SK-N-SH (cell line): ENCODE measurements around the gene OPCML. TPM values are rescaled to one million over a fixed set of nuclear protein-coding genes. Genes with fewer than 3 reads are reported as not detected.

ENCODE experiments used
- CTCF ChIA-PET: fragments of 300-600, 350-600 bp; formaldehyde crosslinking; extraction: SDS; loops from one replicate; lab custom pipeline; 2021; lab: Yijun Ruan, JAX
- POLR2A ChIA-PET: fragments of 350-600 bp; sonication (Branson Sonifier 250); formaldehyde crosslinking; extraction: SDS; loops from one replicate; lab custom pipeline; 2020; ENCODE audit warnings: antibody characterized with exemption, inconsistent platforms; lab: Yijun Ruan, JAX
- DNase-seq: peaks from one replicate; pipeline ENCODE4 v3.0.0; 2012
- H2AFZ ChIP-seq: fragments of 200-600 bp; sonication (generic); 2 replicates; pipeline ENCODE4 v1.8.1; 2016; ENCODE audit warnings: antibody characterized with exemption, mild to moderate bottlenecking, low read depth
- H3F3A ChIP-seq: fragments of 200-600 bp; sonication (generic); replicated peaks from 2 replicates; pipeline ENCODE3; 2016; ENCODE audit warnings: antibody characterized with exemption, mild to moderate bottlenecking; ENCODE audit not compliant: insufficient read depth
- H3K27ac ChIP-seq, 2 experiments: fragments of 200-500 bp in 1 of 2; fragments of 200-600 bp in 1 of 2; sonication (Bioruptor generic) in 1 of 2; sonication (generic), shearing (Covaris generic) in 1 of 2; 2 replicates each; pipeline versions ENCODE4 v1.5.1 to v1.6.1; 2014 to 2016; ENCODE audit warnings: low read depth in 2 of 2, inconsistent platforms in 1 of 2, low read length in 1 of 2, mild to moderate bottlenecking in 1 of 2, mixed read lengths in 1 of 2
- H3K27me3 ChIP-seq: fragments of 200-600 bp; sonication (generic), shearing (Covaris generic); 2 replicates; pipeline ENCODE4 v1.6.1; 2016; ENCODE audit warnings: mixed run types; ENCODE audit not compliant: insufficient read depth
- H3K36me3 ChIP-seq, 2 experiments: fragments of 200-500 bp in 1 of 2; fragments of 200-600 bp in 1 of 2; sonication (Bioruptor generic) in 1 of 2; sonication (generic) in 1 of 2; replicated peaks in 1 of 2; 2 replicates each; pipeline versions ENCODE3 to v1.5.1; 2014 to 2016; ENCODE audit warnings: low read length in 1 of 2, mild to moderate bottlenecking in 1 of 2; ENCODE audit not compliant: insufficient read depth in 2 of 2, control insufficient read depth in 1 of 2
- H3K4me1 ChIP-seq, 2 experiments: fragments of 200-500 bp in 1 of 2; fragments of 200-600 bp in 1 of 2; sonication (Bioruptor generic) in 1 of 2; sonication (generic), shearing (Covaris generic) in 1 of 2; 2 replicates each; pipeline versions ENCODE4 v1.5.1 to v1.6.1; 2014 to 2016; ENCODE audit warnings: low read depth in 1 of 2, low read length in 1 of 2, mixed run types in 1 of 2; ENCODE audit not compliant: insufficient read depth in 2 of 2, control insufficient read depth in 1 of 2
- H3K4me2 ChIP-seq: fragments of 200-600 bp; sonication (generic), shearing (Covaris generic); 2 replicates; pipeline ENCODE4 v1.6.1; 2017; ENCODE audit warnings: mixed run types
- H3K4me3 ChIP-seq, 2 experiments: fragments of 200-500 bp in 1 of 2; fragments of 200-600 bp in 1 of 2; sonication (Bioruptor generic) in 1 of 2; sonication (generic), shearing (Covaris generic) in 1 of 2; 2 replicates each; pipeline versions ENCODE4 v1.5.1 to v1.8.1; 2014 to 2016; ENCODE audit warnings: low read depth in 2 of 2, inconsistent platforms in 1 of 2, low read length in 1 of 2, mild to moderate bottlenecking in 1 of 2, mixed read lengths in 1 of 2, moderate library complexity in 1 of 2
- H3K79me2 ChIP-seq: fragments of 200-600 bp; sonication (generic); 2 replicates; pipeline ENCODE4 v1.8.1; 2017; ENCODE audit warnings: mild to moderate bottlenecking; ENCODE audit not compliant: insufficient read depth
- H3K9ac ChIP-seq: fragments of 200-600 bp; sonication (generic); 2 replicates; pipeline ENCODE4 v1.6.1; 2017; ENCODE audit warnings: mixed run types
- H3K9me2 ChIP-seq: fragments of 200-600 bp; sonication (generic); 2 replicates; pipeline ENCODE4 v1.6.1; 2017; ENCODE audit warnings: mixed run types
- H3K9me3 ChIP-seq: fragments of 200-600 bp; sonication (generic); 2 replicates; pipeline ENCODE4 v1.6.1; 2017; ENCODE audit warnings: mixed run types, mild to moderate bottlenecking, moderate library complexity
- H4K20me1 ChIP-seq: fragments of 200-600 bp; sonication (generic); 2 replicates; pipeline ENCODE4 v1.6.1; 2017; ENCODE audit warnings: mild to moderate bottlenecking, mixed run types; ENCODE audit not compliant: insufficient read depth
- CHD2 ChIP-seq: fragments of 150-350 bp; IDR thresholded peaks from 2 replicates; pipeline ENCODE4 v1.6.1; 2018; ENCODE audit warnings: low read length; ENCODE audit not compliant: partially characterized antibody
- EP300 ChIP-seq, 2 experiments: IDR thresholded peaks; 2 replicates each; pipeline versions ENCODE4 v1.4.0 to v1.6.1; 2012; ENCODE audit warnings: borderline replicate concordance in 1 of 2, low read depth in 1 of 2, low read length in 1 of 2
- FOXM1 ChIP-seq: IDR thresholded peaks from 2 replicates; pipeline ENCODE4 v1.4.0; 2012; ENCODE audit warnings: low read depth, mild to moderate bottlenecking
- GABPA ChIP-seq: IDR thresholded peaks from 2 replicates; pipeline ENCODE4 v1.4.0; 2012; ENCODE audit warnings: low read depth, mild to moderate bottlenecking
- MXI1 ChIP-seq: IDR thresholded peaks from 2 replicates; pipeline ENCODE4 v1.6.1; 2012; ENCODE audit warnings: mild to moderate bottlenecking, low read depth, low read length, improper control_type of control experiment
- RXRA ChIP-seq: IDR thresholded peaks from 2 replicates; pipeline ENCODE4 v1.4.0; 2012; ENCODE audit warnings: low read depth, mild to moderate bottlenecking, borderline replicate concordance
- TCF12 ChIP-seq: IDR thresholded peaks from 2 replicates; pipeline ENCODE4 v1.4.0; 2012
- USF1 ChIP-seq: IDR thresholded peaks from 2 replicates; pipeline ENCODE4 v1.4.0; 2012; ENCODE audit warnings: low read depth, borderline replicate concordance
- USF2 ChIP-seq: fragments of 150-350 bp; IDR thresholded peaks from 2 replicates; pipeline ENCODE4 v1.6.1; 2017; ENCODE audit warnings: antibody characterized with exemption, low read length, low read depth, borderline replicate concordance
- YY1 ChIP-seq: IDR thresholded peaks from 2 replicates; pipeline ENCODE4 v1.4.0; 2012; ENCODE audit warnings: low read depth, mild to moderate bottlenecking
- WGBS: methylation state at CpG from one replicate; pipeline ENCODE4 v1.1.6; 2017; ENCODE audit warnings: low lambda C conversion rate; 5-methylcytosine and 5-hydroxymethylcytosine counted together
- polyA plus RNA-seq, 3 experiments: library from polyadenylated mRNA; depleted of rRNA; stranded (reverse); fragments of >200 nt; gene quantifications; 2 replicates each; pipeline ENCODE4 v1.2.3, GENCODE V29; 2012
- TF ChIP-seq, protein P1 (sequence below): fragments of 150-350 bp; IDR thresholded peaks from 2 replicates; pipeline ENCODE4 v1.6.1; 2016; ENCODE audit warnings: mild to moderate bottlenecking, low read depth, low read length

The OPCML gene
- polyA plus RNA-seq, 1 of the 3 experiments (the other 2 are of a cell fraction): not detected

DNA sequence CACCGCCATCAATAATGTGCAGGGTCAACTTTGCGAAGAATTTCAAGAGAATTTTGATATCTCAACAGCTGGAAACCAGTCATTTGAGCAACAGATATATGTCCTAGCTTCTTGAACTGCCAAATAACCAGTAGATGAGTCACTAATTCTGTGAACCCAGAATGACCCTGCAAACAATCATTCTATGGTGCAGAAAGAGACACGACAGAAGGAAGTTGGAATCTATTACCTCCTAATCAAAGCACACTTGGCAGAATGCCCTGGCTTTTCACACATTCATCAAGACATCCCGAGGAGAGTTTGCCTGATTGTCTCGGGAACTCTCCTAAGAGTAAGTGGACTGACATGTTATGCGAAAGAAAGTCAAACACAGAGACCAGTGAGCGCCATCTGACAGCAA, 621.1 kb downstream of the OPCML start:
- POLR2A ChIA-PET: no interaction called here
- Histone ChIP-seq H3F3A (no peaks in the 10 kb centered on the region), H3K4me1 (no peaks in the 10 kb centered on the region), H3K27me3 (no peaks in the 10 kb centered on the region), H3K4me3 (no peak overlapping the region), H3K36me3 (no peaks in the 10 kb centered on the region), H3K27ac (no peak overlapping the region), H3K4me2 (no peak overlapping the region), H4K20me1 (no peaks in the 10 kb centered on the region), H3K9me2 (no peaks in the 10 kb centered on the region), H3K79me2 (no peaks in the 10 kb centered on the region), H3K9me3 (no peaks in the 10 kb centered on the region), H3K9ac (no peak overlapping the region), H2AFZ (no peak overlapping the region)
- TF ChIP-seq USF1 (no peak), MXI1 (no peak), YY1 (no peak), EP300 (IDR thresholded peaks at IDR 0.05; ENCODE audit: borderline replicate concordance in 1 of 2, low read depth in 1 of 2, low read length in 1 of 2) (no peak), CHD2 (no peak), RXRA (no peak), FOXM1 (no peak)
- TF ChIP-seq, protein P1, sequence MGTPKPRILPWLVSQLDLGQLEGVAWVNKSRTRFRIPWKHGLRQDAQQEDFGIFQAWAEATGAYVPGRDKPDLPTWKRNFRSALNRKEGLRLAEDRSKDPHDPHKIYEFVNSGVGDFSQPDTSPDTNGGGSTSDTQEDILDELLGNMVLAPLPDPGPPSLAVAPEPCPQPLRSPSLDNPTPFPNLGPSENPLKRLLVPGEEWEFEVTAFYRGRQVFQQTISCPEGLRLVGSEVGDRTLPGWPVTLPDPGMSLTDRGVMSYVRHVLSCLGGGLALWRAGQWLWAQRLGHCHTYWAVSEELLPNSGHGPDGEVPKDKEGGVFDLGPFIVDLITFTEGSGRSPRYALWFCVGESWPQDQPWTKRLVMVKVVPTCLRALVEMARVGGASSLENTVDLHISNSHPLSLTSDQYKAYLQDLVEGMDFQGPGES: no peak
- CTCF ChIA-PET: interaction anchor here (1.7 kb wide), 1 partner anchor 15 kb away, joined by 4 read pairs; no protein-coding TSS in a partner anchor
- 25% methylated on average over 7 of the region's 7 CpGs for WGBS
- DNase-seq: no peak

- H3K36me3 ChIP-seq: no peaks in the 10 kb centered on the region
- no peaks in the 10 kb centered on the region for H3K4me1 ChIP-seq
- no peaks in the 10 kb centered on the region for H3F3A ChIP-seq
- no peak overlapping the region for H3K4me2 ChIP-seq
- ChIA-PET CTCF (interaction anchor here (0.9 kb wide), 1 partner anchor 29 kb away, joined by 3 read pairs; no protein-coding TSS in a partner anchor), POLR2A (no interaction called here)
- H3K27me3 ChIP-seq: no peaks in the 10 kb centered on the region
- no peak overlapping the region for H3K4me3 ChIP-seq
- no peaks in the 10 kb centered on the region; the same call in 1 of the 2 replicates for H3K9me3 ChIP-seq
- no peak overlapping the region for H2AFZ ChIP-seq
- DNase-seq: no peak
- H3K9me2 ChIP-seq: no peaks in the 10 kb centered on the region
- H3K27ac ChIP-seq: no peak overlapping the region
- H3K79me2 ChIP-seq: no peaks in the 10 kb centered on the region
- H3K9ac ChIP-seq: no peak overlapping the region
- H4K20me1 ChIP-seq: no peaks in the 10 kb centered on the region
- WGBS: 55% methylated on average over 16 of the region's 18 CpGs
- TF ChIP-seq USF2 (no peak), TCF12 (no peak), YY1 (no peak), GABPA (no peak), RXRA (no peak)
Observed at GRCh38 chr11:132910011-132910760, 622.1 kb downstream of the OPCML start.
